Karpas-422 (cell line): ENCODE data around the gene TVP23C. TPM values are rescaled to one million over a fixed set of nuclear protein-coding genes. Genes with fewer than 3 reads are reported as not detected.

Source experiments
- DNase-seq: peaks from one replicate; pipeline ENCODE4 v3.0.0-alpha.2; 2015
- H2AFZ ChIP-seq: fragments of 200-600 bp; sonication (generic); 2 replicates; pipeline ENCODE4 v1.6.1; 2014; ENCODE audit warnings: antibody characterized with exemption, low read length, mixed read lengths
- H3K27ac ChIP-seq: fragments of 200-600 bp; sonication (generic); 2 replicates; pipeline ENCODE4 v1.5.1; 2014; ENCODE audit warnings: mild to moderate bottlenecking, low read length, moderate library complexity
- H3K27me3 ChIP-seq: fragments of 200-600 bp; sonication (generic); 2 replicates; pipeline ENCODE4 v1.6.1; 2014; ENCODE audit warnings: low read length, mixed read lengths
- H3K36me3 ChIP-seq: fragments of 200-600 bp; sonication (generic); 2 replicates; pipeline ENCODE4 v1.6.1; 2014; ENCODE audit warnings: low read length, mixed read lengths; ENCODE audit not compliant: insufficient read depth
- H3K4me1 ChIP-seq: fragments of 200-600 bp; sonication (generic); 2 replicates; pipeline ENCODE4 v1.6.1; 2014; ENCODE audit warnings: mild to moderate bottlenecking, low read length, mixed read lengths
- H3K4me2 ChIP-seq: fragments of 200-600 bp; sonication (generic); 2 replicates; pipeline ENCODE4 v1.6.1; 2014; ENCODE audit warnings: low read length, low read depth, mild to moderate bottlenecking; ENCODE audit not compliant: poor library complexity, severe bottlenecking
- H3K4me3 ChIP-seq: fragments of 200-600 bp; sonication (generic); 2 replicates; pipeline ENCODE4 v1.5.1; 2014; ENCODE audit warnings: mild to moderate bottlenecking, antibody characterized with exemption, low read length, mixed read lengths
- H3K79me2 ChIP-seq: fragments of 200-600 bp; sonication (generic); 2 replicates; pipeline ENCODE4 v1.6.1; 2014; ENCODE audit warnings: mild to moderate bottlenecking, low read length, mixed read lengths
- H3K9ac ChIP-seq: fragments of 200-600 bp; sonication (generic); 2 replicates; pipeline ENCODE4 v1.6.0; 2014; ENCODE audit warnings: low read length
- H3K9me2 ChIP-seq: fragments of 200-600 bp; sonication (generic), shearing (Covaris generic); replicated peaks from 2 replicates; pipeline ENCODE4 v1.6.0; 2014; ENCODE audit warnings: mild to moderate bottlenecking, low read length, moderate library complexity; ENCODE audit not compliant: insufficient read depth
- H3K9me3 ChIP-seq: fragments of 300-700, 200-600 bp; sonication (generic); 2 replicates; pipeline ENCODE4 v1.6.1; 2014; ENCODE audit warnings: low read length, mixed read lengths
- H4K20me1 ChIP-seq: fragments of 200-600 bp; sonication (generic); 2 replicates; pipeline ENCODE4 v1.6.1; 2014; ENCODE audit warnings: mild to moderate bottlenecking, antibody characterized with exemption, low read length, low read depth; ENCODE audit not compliant: insufficient read depth
- total RNA-seq: library from RNA; depleted of rRNA; stranded (reverse); fragments of >200 nt; shearing (Covaris generic); gene quantifications from 2 replicates; pipeline ENCODE4 v1.2.3, GENCODE V29; 2014; ENCODE audit warnings: low replicate concordance

Gene TVP23C
- total RNA-seq, 1 experiment from 2014 or later: 13.8 TPM

DNA sequence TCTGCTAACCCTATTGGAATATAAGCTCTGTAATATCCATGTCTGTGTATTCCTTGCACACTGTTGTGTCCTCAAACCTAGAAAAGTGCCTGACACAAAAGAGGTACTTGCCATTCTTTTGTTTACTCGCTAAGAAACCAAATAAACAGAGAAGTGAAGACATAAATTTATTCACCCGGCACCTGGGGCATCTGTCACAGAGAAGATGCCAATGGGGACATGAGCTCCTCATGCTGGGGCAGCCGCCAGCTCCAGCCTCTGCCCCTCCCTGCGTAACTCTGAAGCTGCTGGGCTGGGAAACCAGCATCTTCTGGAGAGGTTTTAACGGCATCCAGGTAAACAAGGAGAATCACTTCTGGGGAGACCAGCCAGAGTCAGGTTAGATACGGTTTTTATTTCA, 80.8 kb downstream of the TVP23C start:
- Histone ChIP-seq H3K36me3 (no peaks in the 10 kb centered on the region), H3K9ac (no peak overlapping the region), H3K27me3 (no peaks in the 10 kb centered on the region), H3K9me3 (no peaks in the 10 kb centered on the region), H3K4me3 (no peak overlapping the region), H2AFZ (no peak overlapping the region), H3K79me2 (no peaks in the 10 kb centered on the region), H3K27ac (no peak overlapping the region), H4K20me1 (no peaks in the 10 kb centered on the region), H3K4me1 (peaks cover 11% of the 10 kb centered on the region), H3K4me2 (no peak overlapping the region), H3K9me2 (no peaks in the 10 kb centered on the region)
- no peak for DNase-seq

DNA sequence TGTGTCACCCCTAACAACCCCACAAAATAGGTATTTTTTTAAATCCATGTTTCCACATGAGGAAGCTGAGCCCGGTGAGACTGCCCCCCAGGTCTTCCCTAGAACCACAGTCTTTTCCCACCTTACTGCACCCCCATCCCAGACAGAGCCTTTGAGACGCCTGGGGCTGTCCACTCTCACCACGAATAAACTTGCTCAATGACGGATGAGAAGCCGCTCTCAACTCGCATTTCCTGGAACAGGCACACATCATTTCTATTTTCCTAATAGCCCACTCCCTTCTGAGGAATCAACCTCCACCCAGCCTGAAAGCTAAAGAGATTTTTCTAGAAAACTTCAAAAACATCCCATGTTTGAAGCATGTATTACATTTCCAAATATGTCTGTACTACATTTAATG, 81.8 kb downstream of the TVP23C start:
- H3K9me2 ChIP-seq: no peaks in the 10 kb centered on the region
- H3K79me2 ChIP-seq: no peaks in the 10 kb centered on the region
- no peak overlapping the region for H3K4me3 ChIP-seq
- no peak overlapping the region for H2AFZ ChIP-seq
- no peaks in the 10 kb centered on the region for H3K9me3 ChIP-seq
- H3K4me2 ChIP-seq: no peak overlapping the region
- peaks cover 13% of the 10 kb centered on the region for H3K4me1 ChIP-seq
- no peaks in the 10 kb centered on the region for H4K20me1 ChIP-seq
- H3K36me3 ChIP-seq: no peaks in the 10 kb centered on the region
- no peak overlapping the region for H3K27ac ChIP-seq
- no peak for DNase-seq
- H3K27me3 ChIP-seq: no peaks in the 10 kb centered on the region
- H3K9ac ChIP-seq: no peak overlapping the region

DNA sequence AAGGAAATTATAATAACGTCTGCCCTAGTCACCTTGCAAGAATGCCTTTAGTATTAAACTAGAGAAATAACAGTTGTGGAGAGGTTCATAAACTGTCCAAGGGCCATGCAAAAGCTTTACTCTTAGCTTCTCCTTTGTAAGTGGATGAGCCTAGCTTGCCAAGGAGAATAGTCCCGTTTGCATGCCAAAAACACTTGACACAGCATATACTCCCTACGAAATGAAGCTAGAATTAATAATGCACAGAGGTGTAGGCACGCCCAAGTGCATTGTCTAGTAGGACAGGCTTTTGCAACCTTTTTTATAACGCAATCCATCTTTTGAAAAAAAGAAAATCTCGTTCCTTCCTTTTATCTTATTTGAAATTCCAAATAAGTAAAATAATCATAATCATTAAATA, 83.1 kb downstream of the TVP23C start:
- Histone ChIP-seq H3K9me3 (no peaks in the 10 kb centered on the region), H4K20me1 (no peaks in the 10 kb centered on the region), H3K4me3 (no peak overlapping the region), H3K9ac (no peak overlapping the region), H2AFZ (no peak overlapping the region), H3K36me3 (no peaks in the 10 kb centered on the region), H3K27ac (no peak overlapping the region), H3K4me2 (no peak overlapping the region), H3K27me3 (no peaks in the 10 kb centered on the region), H3K4me1 (peaks cover 13% of the 10 kb centered on the region), H3K79me2 (no peaks in the 10 kb centered on the region), H3K9me2 (no peaks in the 10 kb centered on the region)
- DNase-seq: no peak

DNA sequence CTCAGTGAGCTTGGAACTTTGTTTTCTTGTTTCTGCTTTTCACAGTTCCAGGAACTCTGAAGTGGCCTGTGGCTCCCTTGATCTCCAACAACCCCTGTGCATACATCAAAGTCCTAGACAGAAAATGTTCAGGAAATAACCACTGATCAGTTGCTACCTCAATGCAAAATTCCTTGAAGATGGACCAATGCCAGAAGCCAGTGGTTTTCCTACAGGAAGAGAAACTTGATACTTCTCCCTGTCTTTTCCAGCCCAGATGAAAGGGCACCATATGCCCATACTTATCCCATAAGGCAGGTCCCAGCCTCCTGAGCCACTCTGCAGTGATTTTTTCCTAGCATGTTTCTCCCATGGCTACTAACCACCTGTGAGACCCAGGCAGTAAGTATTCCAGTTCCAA, 83.6 kb downstream of the TVP23C start:
- DNase-seq: no peak
- no peaks in the 10 kb centered on the region for H3K79me2 ChIP-seq
- H3K4me2 ChIP-seq: no peak overlapping the region
- no peak overlapping the region for H2AFZ ChIP-seq
- H3K27ac ChIP-seq: no peak overlapping the region
- peaks cover 8% of the 10 kb centered on the region for H3K4me1 ChIP-seq
- H4K20me1 ChIP-seq: no peaks in the 10 kb centered on the region
- H3K27me3 ChIP-seq: no peaks in the 10 kb centered on the region
- H3K9ac ChIP-seq: no peak overlapping the region
- H3K9me2 ChIP-seq: no peaks in the 10 kb centered on the region
- no peaks in the 10 kb centered on the region for H3K36me3 ChIP-seq
- H3K9me3 ChIP-seq: no peaks in the 10 kb centered on the region
- H3K4me3 ChIP-seq: no peak overlapping the region

DNA sequence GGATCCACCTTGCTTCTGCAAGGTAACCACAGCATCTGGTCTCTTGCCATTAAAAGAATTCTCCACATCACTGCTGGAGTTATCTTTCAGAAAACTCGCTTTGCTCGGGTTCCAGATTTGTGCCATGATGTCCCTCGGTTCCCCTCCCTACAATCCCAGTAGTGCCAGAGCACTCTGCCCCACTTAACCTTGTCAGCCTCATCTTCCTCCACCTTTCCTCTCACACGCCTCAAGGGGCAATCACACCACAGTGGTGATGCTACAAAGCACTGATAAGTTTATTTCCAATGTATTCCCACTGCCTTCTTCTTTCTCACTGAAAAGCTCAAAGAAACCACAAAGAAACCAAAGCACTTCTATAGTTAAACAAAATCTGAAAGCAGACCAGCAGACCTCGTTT, 84.4 kb downstream of the TVP23C start:
- no peaks in the 10 kb centered on the region for H3K36me3 ChIP-seq
- H3K4me1 ChIP-seq: 0 out of 2 replicates have a peak, but pooled peaks cover 3% of the 10 kb centered on the region
- no peak overlapping the region for H3K9ac ChIP-seq
- H4K20me1 ChIP-seq: no peaks in the 10 kb centered on the region
- no peak overlapping the region for H2AFZ ChIP-seq
- no peak overlapping the region for H3K4me2 ChIP-seq
- no peak overlapping the region for H3K4me3 ChIP-seq
- DNase-seq: no peak
- no peaks in the 10 kb centered on the region for H3K27me3 ChIP-seq
- no peaks in the 10 kb centered on the region for H3K79me2 ChIP-seq
- no peaks in the 10 kb centered on the region for H3K9me3 ChIP-seq
- no peaks in the 10 kb centered on the region for H3K9me2 ChIP-seq
- no peak overlapping the region for H3K27ac ChIP-seq

DNA sequence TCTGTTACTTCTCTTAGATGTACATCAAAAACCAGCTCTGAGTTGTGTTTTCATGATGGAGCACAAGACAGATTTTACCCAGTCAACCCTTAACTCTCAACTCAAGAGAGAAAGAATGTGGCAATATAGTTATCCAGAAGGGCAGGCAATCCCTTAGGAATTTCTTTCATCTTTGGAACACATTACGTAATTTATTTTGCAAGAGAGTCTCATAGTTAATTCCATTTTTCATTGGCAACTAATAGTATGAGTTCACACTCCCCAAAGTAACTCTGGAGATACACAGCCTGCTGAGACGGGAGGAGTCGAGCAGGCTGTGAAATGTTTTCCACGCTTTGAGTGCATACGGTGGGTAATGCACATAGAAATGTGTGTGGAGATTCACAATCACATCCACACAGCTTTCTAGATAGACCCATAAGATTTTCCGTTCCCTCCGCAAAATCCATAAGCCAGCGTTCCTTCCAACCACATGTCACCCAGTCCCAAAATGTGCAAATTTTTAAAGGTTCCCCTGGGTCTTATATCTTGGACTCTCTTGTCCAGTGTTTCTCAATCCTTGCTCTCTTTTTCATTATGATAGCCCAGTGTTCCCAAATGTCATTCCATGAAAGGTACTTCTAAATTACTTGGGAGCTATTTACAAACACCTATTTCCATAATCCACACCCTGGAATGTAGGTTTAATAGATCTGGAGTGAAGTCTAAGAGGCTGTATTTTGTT, 87.5 kb downstream of the TVP23C start:
- no peak overlapping the region for H3K9ac ChIP-seq
- H2AFZ ChIP-seq: no peak overlapping the region
- H4K20me1 ChIP-seq: no peaks in the 10 kb centered on the region
- no peaks in the 10 kb centered on the region for H3K27me3 ChIP-seq
- no peak overlapping the region for H3K4me3 ChIP-seq
- no peaks in the 10 kb centered on the region for H3K9me3 ChIP-seq
- H3K4me1 ChIP-seq: 0 out of 2 replicates have a peak, but pooled peaks cover 3% of the 10 kb centered on the region
- no peaks in the 10 kb centered on the region for H3K36me3 ChIP-seq
- no peak overlapping the region for H3K4me2 ChIP-seq
- no peaks in the 10 kb centered on the region for H3K79me2 ChIP-seq
- DNase-seq: no peak
- no peak overlapping the region for H3K27ac ChIP-seq
- H3K9me2 ChIP-seq: no peaks in the 10 kb centered on the region

DNA sequence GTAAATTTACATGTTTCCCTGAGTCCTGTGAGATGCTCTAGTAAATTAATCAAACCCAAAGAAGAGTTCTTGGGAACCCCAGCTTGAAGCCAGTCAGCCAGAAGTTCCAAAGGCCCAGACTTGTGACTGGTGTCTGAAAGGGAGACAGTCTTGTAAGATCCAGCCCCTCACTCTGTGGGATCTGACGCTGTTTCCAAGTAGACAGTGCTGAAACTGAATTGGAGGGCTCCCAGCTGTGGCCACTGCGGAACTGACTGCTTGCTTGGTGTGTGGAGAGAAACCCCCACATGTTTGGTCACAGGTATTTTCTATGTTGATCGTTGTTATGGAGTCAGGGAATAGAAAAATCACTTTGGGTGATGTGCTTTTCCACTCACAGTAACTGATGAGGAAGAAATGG, 90.4 kb downstream of the TVP23C start:
- Histone ChIP-seq H3K27ac (no peak overlapping the region), H3K9me3 (no peaks in the 10 kb centered on the region), H3K9me2 (no peaks in the 10 kb centered on the region), H3K9ac (no peak overlapping the region), H3K27me3 (no peaks in the 10 kb centered on the region), H2AFZ (no peak overlapping the region), H3K4me2 (no peak overlapping the region), H3K4me3 (no peak overlapping the region), H3K4me1 (0 out of 2 replicates have a peak, but pooled peaks cover 3% of the 10 kb centered on the region), H3K79me2 (no peaks in the 10 kb centered on the region), H4K20me1 (no peaks in the 10 kb centered on the region), H3K36me3 (no peaks in the 10 kb centered on the region)
- no peak for DNase-seq

DNA sequence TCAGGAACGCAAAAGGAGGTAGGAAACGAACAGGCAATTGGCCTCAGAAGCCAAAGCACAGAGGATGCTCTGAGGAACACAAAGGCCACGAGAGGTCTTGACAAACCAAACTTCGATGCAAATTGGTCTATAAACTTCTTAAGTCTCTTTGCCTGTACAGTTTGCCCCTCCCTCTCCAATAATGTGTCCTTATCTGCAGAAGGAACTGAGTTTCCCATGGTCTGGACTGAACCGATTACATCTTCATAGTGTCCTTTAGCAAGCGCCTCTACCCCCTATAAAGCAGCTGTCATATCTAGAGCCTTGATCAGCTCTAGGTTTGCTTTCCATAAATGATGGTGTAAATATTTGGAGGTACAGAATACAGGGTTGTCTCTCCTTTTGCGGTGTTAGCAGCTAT, 92.7 kb downstream of the TVP23C start:
- DNase-seq: no peak
- H3K9me3 ChIP-seq: no peaks in the 10 kb centered on the region

More for the DNA sequence above, 92.7 kb downstream of the TVP23C start:
- Histone ChIP-seq H3K9ac (no peak overlapping the region), H3K27ac (no peak overlapping the region), H3K4me1 (no peaks in the 10 kb centered on the region), H3K4me2 (no peak overlapping the region), H3K79me2 (no peaks in the 10 kb centered on the region), H3K4me3 (no peak overlapping the region), H3K9me2 (no peaks in the 10 kb centered on the region), H2AFZ (no peak overlapping the region), H3K36me3 (no peaks in the 10 kb centered on the region), H3K27me3 (no peaks in the 10 kb centered on the region), H4K20me1 (no peaks in the 10 kb centered on the region)
